ENCODE results near the gene FARP2.
"Not testable (repeated sequence)": the region's sequence is repeated elsewhere in the genome, so short reads cannot be mapped to it uniquely, and the experiment has no call there.

The FARP2 gene

GRCh38 chr2:241385450-241385849 lies 29.4 kb downstream of the FARP2 start:
- H3K4me3 ChIP-seq (ENCODE audit: low read length); H3K9me3 ChIP-seq (ENCODE audit: control insufficient read depth, insufficient read depth, low read length); H3K27me3 ChIP-seq (ENCODE audit: control insufficient read depth, insufficient read depth, low read length); H3K27ac ChIP-seq (ENCODE audit: low read length); H3K4me1 ChIP-seq (ENCODE audit: control insufficient read depth, insufficient read depth, low read length); DNase-seq (ENCODE audit: low read depth, low spot score); H3K36me3 ChIP-seq (ENCODE audit: control insufficient read depth, insufficient read depth, low read length): not testable (repeated sequence)
- WGBS (ENCODE audit: insufficient coverage, insufficient read length), result 100% methylated on average over 2 of the region's 7 CpGs

GRCh38 chr2:241386519-241386918 lies 30.4 kb downstream of the FARP2 start:
- Histone ChIP-seq H3K4me1 (ENCODE audit: control insufficient read depth, insufficient read depth, low read length) (no peaks in the 10 kb centered on the region), H3K9me3 (ENCODE audit: control insufficient read depth, insufficient read depth, low read length) (no peaks in the 10 kb centered on the region), H3K36me3 (ENCODE audit: control insufficient read depth, insufficient read depth, low read length) (no peaks in the 10 kb centered on the region), H3K4me3 (ENCODE audit: low read length) (no peak overlapping the region), H3K27me3 (ENCODE audit: control insufficient read depth, insufficient read depth, low read length) (no peaks in the 10 kb centered on the region), H3K27ac (ENCODE audit: low read length) (no peak overlapping the region)
- DNase-seq (ENCODE audit: low read depth, low spot score), result no peak
- 100% methylated on average over 2 of the region's 6 CpGs for WGBS (ENCODE audit: insufficient coverage, insufficient read length)

GRCh38 chr2:241389697-241390096 lies 33.6 kb downstream of the FARP2 start:
- no peaks in the 10 kb centered on the region for H3K9me3 ChIP-seq (ENCODE audit: control insufficient read depth, insufficient read depth, low read length)
- no peak overlapping the region for H3K27ac ChIP-seq (ENCODE audit: low read length)
- no peak overlapping the region for H3K4me3 ChIP-seq (ENCODE audit: low read length)
- no peak for DNase-seq (ENCODE audit: low read depth, low spot score)
- no peaks in the 10 kb centered on the region for H3K27me3 ChIP-seq (ENCODE audit: control insufficient read depth, insufficient read depth, low read length)
- H3K36me3 ChIP-seq (ENCODE audit: control insufficient read depth, insufficient read depth, low read length), result no peaks in the 10 kb centered on the region
- WGBS (ENCODE audit: insufficient coverage, insufficient read length), result no CpG with 5 or more reads among the region's 2 CpGs
- 0 out of 2 replicates have a peak, but pooled peaks cover 1% of the 10 kb centered on the region for H3K4me1 ChIP-seq (ENCODE audit: control insufficient read depth, insufficient read depth, low read length)

- no peaks in the 10 kb centered on the region for H3K9me3 ChIP-seq (ENCODE audit: control insufficient read depth, insufficient read depth, low read length)
- WGBS (ENCODE audit: insufficient coverage, insufficient read length), result no CpG with 5 or more reads among the region's 9 CpGs
- DNase-seq (ENCODE audit: low read depth, low spot score), result no peak
Measured at GRCh38 chr2:241390301-241391206, 34.5 kb downstream of the FARP2 start.

GRCh38 chr2:241391892-241392665 lies 36.0 kb downstream of the FARP2 start:
- H3K36me3 ChIP-seq (ENCODE audit: control insufficient read depth, insufficient read depth, low read length), result no peaks in the 10 kb centered on the region
- peak; percentile 22 for DNase-seq (ENCODE audit: low read depth, low spot score)
- H3K4me3 ChIP-seq (ENCODE audit: low read length), result no peak overlapping the region
- WGBS (ENCODE audit: insufficient coverage, insufficient read length), result no CpG with 5 or more reads among the region's 6 CpGs
- 0 out of 2 replicates have a peak, but pooled peaks cover 1% of the 10 kb centered on the region for H3K4me1 ChIP-seq (ENCODE audit: control insufficient read depth, insufficient read depth, low read length)
- no peaks in the 10 kb centered on the region for H3K9me3 ChIP-seq (ENCODE audit: control insufficient read depth, insufficient read depth, low read length)
- H3K27ac ChIP-seq (ENCODE audit: low read length), result no peak overlapping the region
- no peaks in the 10 kb centered on the region for H3K27me3 ChIP-seq (ENCODE audit: control insufficient read depth, insufficient read depth, low read length)

More at GRCh38 chr2:241390301-241391206, 34.5 kb downstream of the FARP2 start:
- Histone ChIP-seq H3K36me3 (ENCODE audit: control insufficient read depth, insufficient read depth, low read length) (no peaks in the 10 kb centered on the region), H3K27ac (ENCODE audit: low read length) (no peak overlapping the region), H3K4me3 (ENCODE audit: low read length) (no peak overlapping the region), H3K27me3 (ENCODE audit: control insufficient read depth, insufficient read depth, low read length) (no peaks in the 10 kb centered on the region), H3K4me1 (ENCODE audit: control insufficient read depth, insufficient read depth, low read length) (0 out of 2 replicates have a peak, but pooled peaks cover 1% of the 10 kb centered on the region)

GRCh38 chr2:241392753-241393152 lies 36.7 kb downstream of the FARP2 start:
- H3K27me3 ChIP-seq (ENCODE audit: control insufficient read depth, insufficient read depth, low read length), result not testable (repeated sequence)

GRCh38 chr2:241393524-241394196 lies 37.6 kb downstream of the FARP2 start:
- H3K4me1 ChIP-seq (ENCODE audit: control insufficient read depth, insufficient read depth, low read length), result 0 out of 2 replicates have a peak, but pooled peaks cover 1% of the 10 kb centered on the region
- no peaks in the 10 kb centered on the region for H3K27me3 ChIP-seq (ENCODE audit: control insufficient read depth, insufficient read depth, low read length)
- no peak for DNase-seq (ENCODE audit: low read depth, low spot score)
- H3K27ac ChIP-seq (ENCODE audit: low read length), result no peak overlapping the region
- H3K4me3 ChIP-seq (ENCODE audit: low read length), result no peak overlapping the region
- H3K36me3 ChIP-seq (ENCODE audit: control insufficient read depth, insufficient read depth, low read length), result no peaks in the 10 kb centered on the region
- no peaks in the 10 kb centered on the region for H3K9me3 ChIP-seq (ENCODE audit: control insufficient read depth, insufficient read depth, low read length)
- no CpG with 5 or more reads among the region's 3 CpGs for WGBS (ENCODE audit: insufficient coverage, insufficient read length)

More at GRCh38 chr2:241392753-241393152, 36.7 kb downstream of the FARP2 start:
- WGBS (ENCODE audit: insufficient coverage, insufficient read length), result no CpG with 5 or more reads among the region's 4 CpGs
- H3K4me3 ChIP-seq (ENCODE audit: low read length); H3K36me3 ChIP-seq (ENCODE audit: control insufficient read depth, insufficient read depth, low read length); H3K4me1 ChIP-seq (ENCODE audit: control insufficient read depth, insufficient read depth, low read length); DNase-seq (ENCODE audit: low read depth, low spot score); H3K9me3 ChIP-seq (ENCODE audit: control insufficient read depth, insufficient read depth, low read length); H3K27ac ChIP-seq (ENCODE audit: low read length): not testable (repeated sequence)

GRCh38 chr2:241396809-241397208 lies 40.7 kb downstream of the FARP2 start:
- H3K27ac ChIP-seq (ENCODE audit: low read length); H3K4me1 ChIP-seq (ENCODE audit: control insufficient read depth, insufficient read depth, low read length); H3K4me3 ChIP-seq (ENCODE audit: low read length); H3K27me3 ChIP-seq (ENCODE audit: control insufficient read depth, insufficient read depth, low read length); H3K9me3 ChIP-seq (ENCODE audit: control insufficient read depth, insufficient read depth, low read length); H3K36me3 ChIP-seq (ENCODE audit: control insufficient read depth, insufficient read depth, low read length); DNase-seq (ENCODE audit: low read depth, low spot score): not testable (repeated sequence)
- WGBS (ENCODE audit: insufficient coverage, insufficient read length), result no CpG with 5 or more reads among the region's 6 CpGs

- H3K27me3 ChIP-seq (ENCODE audit: control insufficient read depth, insufficient read depth, low read length), result no peaks in the 10 kb centered on the region
- no peaks in the 10 kb centered on the region for H3K36me3 ChIP-seq (ENCODE audit: control insufficient read depth, insufficient read depth, low read length)
- no peaks in the 10 kb centered on the region for H3K4me1 ChIP-seq (ENCODE audit: control insufficient read depth, insufficient read depth, low read length)
- no peak for DNase-seq (ENCODE audit: low read depth, low spot score)
- H3K27ac ChIP-seq (ENCODE audit: low read length), result no peak overlapping the region
- no peaks in the 10 kb centered on the region for H3K9me3 ChIP-seq (ENCODE audit: control insufficient read depth, insufficient read depth, low read length)
- no peak overlapping the region for H3K4me3 ChIP-seq (ENCODE audit: low read length)
- WGBS (ENCODE audit: insufficient coverage, insufficient read length), result no CpG with 5 or more reads among the region's 10 CpGs
Measured at GRCh38 chr2:241399941-241400922, 44.1 kb downstream of the FARP2 start.
